Mucosa of descending colon (tissue), 3 donors: Measurements from ENCODE around the gene DOCK8. TPM values are rescaled to one million over a fixed set of nuclear protein-coding genes. Genes with fewer than 3 reads are reported as not detected.

Experiments
- ATAC-seq: fragments of 200-7000 bp; cut with Tn5 transposase; one replicate; pipeline ENCODE4 v1.9.1; 2020; ENCODE audit warnings: mild to moderate bottlenecking, moderate library complexity
- DNase-seq, 3 donors: peaks; one replicate each; pipeline ENCODE4 v3.0.0-alpha.2; 2020
- H3K36me3 ChIP-seq: fragments of 200-600 bp; one replicate; pipeline ENCODE4 v1.8.0; 2021; ENCODE audit warnings: low read depth, mild to moderate bottlenecking
- H3K4me1 ChIP-seq: fragments of 200-600 bp; one replicate; pipeline ENCODE4 v1.8.0; 2021; ENCODE audit warnings: low read depth, mild to moderate bottlenecking
- H3K4me3 ChIP-seq: fragments of 200-600 bp; one replicate; pipeline ENCODE4 v1.8.0; 2021; ENCODE audit warnings: mild to moderate bottlenecking
- H3K9me3 ChIP-seq: fragments of 200-600 bp; one replicate; pipeline ENCODE4 v1.8.0; 2021; ENCODE audit warnings: mild to moderate bottlenecking
- intact Hi-C, 2 donors: fragments of 100-400 bp; cut with DNase I in 1 of 2; cut with micrococcal nuclease in 1 of 2; formaldehyde crosslinking; loops; one replicate each; pipeline versions ENCODE4 v1.11.0 to v1.11.1; 2022; cut with DNase I, micrococcal nuclease
- total RNA-seq, 3 donors: library from RNA; stranded (reverse); fragmentation: NEBNext Ultra II Directional in 2 of 3; extraction: Animal tissue kit (Norgen Biotek cat#: 25700) in 2 of 3; gene quantifications; one replicate each; pipeline versions ENCODE4 v1.2.1 to v1.2.4, GENCODE V29; 2021 to 2023
- TF ChIP-seq, protein P1 (sequence below): fragments of 200-600 bp; IDR thresholded peaks from one replicate; pipeline ENCODE4 v1.8.0; 2022; ENCODE audit warnings: antibody characterized with exemption, mild to moderate bottlenecking
- donor health status: DM: no; HTN: no; CAD: no; lungs with moderate emphysema.
- donor health status: DM: no; HTN: no; CAD: no.
- donor health status: DM: no; HTN: yes; CAD: no.

Gene DOCK8
- total RNA-seq, 3 donors from 2014 or later, result 13.5 to 16.6 (median 15.7) TPM

DNA sequence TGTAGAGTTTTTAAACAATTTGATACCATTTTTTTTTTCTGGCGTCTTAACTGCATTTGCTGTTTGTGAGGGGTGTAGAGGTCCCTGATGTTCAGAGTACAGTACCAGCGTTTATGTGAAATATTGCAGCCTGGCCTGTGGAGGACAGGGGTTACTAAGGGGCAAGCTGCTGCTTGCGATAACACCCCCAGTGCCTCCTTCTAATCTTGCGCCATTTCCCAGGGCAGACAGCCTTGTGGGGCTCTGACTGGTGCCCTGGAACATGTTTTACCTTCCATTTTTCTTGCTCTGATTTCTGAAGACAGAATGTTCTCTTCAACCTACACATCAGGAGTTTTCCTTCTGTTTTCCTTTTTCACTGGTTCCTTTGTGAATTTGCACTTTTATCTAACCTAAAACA is 142.9 kb downstream of the DOCK8 start:
- Histone ChIP-seq H3K36me3 (no peaks in the 10 kb centered on the region), H3K4me3 (no peak overlapping the region), H3K4me1 (no peaks in the 10 kb centered on the region), H3K9me3 (no peaks in the 10 kb centered on the region)
- intact Hi-C loops, result no loop called here
- no peak for ATAC-seq
- TF ChIP-seq, protein P1, sequence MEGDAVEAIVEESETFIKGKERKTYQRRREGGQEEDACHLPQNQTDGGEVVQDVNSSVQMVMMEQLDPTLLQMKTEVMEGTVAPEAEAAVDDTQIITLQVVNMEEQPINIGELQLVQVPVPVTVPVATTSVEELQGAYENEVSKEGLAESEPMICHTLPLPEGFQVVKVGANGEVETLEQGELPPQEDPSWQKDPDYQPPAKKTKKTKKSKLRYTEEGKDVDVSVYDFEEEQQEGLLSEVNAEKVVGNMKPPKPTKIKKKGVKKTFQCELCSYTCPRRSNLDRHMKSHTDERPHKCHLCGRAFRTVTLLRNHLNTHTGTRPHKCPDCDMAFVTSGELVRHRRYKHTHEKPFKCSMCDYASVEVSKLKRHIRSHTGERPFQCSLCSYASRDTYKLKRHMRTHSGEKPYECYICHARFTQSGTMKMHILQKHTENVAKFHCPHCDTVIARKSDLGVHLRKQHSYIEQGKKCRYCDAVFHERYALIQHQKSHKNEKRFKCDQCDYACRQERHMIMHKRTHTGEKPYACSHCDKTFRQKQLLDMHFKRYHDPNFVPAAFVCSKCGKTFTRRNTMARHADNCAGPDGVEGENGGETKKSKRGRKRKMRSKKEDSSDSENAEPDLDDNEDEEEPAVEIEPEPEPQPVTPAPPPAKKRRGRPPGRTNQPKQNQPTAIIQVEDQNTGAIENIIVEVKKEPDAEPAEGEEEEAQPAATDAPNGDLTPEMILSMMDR, result no peak
- no peak for DNase-seq

GRCh38 chr9:362561-363273 is 148.1 kb downstream of the DOCK8 start:
- intact Hi-C loops, result no loop called here
- Histone ChIP-seq H3K36me3 (no peaks in the 10 kb centered on the region), H3K4me1 (no peaks in the 10 kb centered on the region), H3K4me3 (no peak overlapping the region), H3K9me3 (no peaks in the 10 kb centered on the region)
- ATAC-seq (no peak), DNase-seq (no peak)
- TF ChIP-seq, protein P1, result no peak

DNA sequence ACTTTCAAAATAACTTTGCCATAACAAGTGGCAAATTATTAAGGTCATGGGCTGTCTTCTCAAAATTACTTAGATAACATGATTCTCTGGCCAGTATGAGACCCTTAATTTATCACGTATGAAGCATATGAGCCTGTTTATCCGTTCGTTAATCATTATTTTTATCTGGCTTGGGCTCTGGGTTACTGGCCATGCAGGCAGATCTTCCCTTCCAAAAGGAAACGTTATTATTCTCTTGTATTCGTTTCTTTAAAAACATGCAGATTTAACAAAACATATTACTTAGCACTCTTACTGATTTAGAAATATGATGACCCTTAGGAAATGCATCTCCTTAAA is 148.6 kb downstream of the DOCK8 start:
- no peak for ATAC-seq

GRCh38 chr9:365436-365835 is 150.8 kb downstream of the DOCK8 start:
- DNase-seq, result no peak
- intact Hi-C loops, result no loop called here
- TF ChIP-seq, protein P1, result no peak
- ATAC-seq, result no peak
- H3K4me3 ChIP-seq, result no peak overlapping the region
- no peaks in the 10 kb centered on the region for H3K4me1 ChIP-seq
- H3K36me3 ChIP-seq, result no peaks in the 10 kb centered on the region
- H3K9me3 ChIP-seq, result no peaks in the 10 kb centered on the region

More for the DNA sequence above, 148.6 kb downstream of the DOCK8 start:
- H3K9me3 ChIP-seq, result no peaks in the 10 kb centered on the region
- TF ChIP-seq, protein P1, result no peak
- no peak overlapping the region for H3K4me3 ChIP-seq
- H3K36me3 ChIP-seq, result no peaks in the 10 kb centered on the region
- intact Hi-C loops, result no loop called here
- no peak for DNase-seq
- H3K4me1 ChIP-seq, result no peaks in the 10 kb centered on the region

DNA sequence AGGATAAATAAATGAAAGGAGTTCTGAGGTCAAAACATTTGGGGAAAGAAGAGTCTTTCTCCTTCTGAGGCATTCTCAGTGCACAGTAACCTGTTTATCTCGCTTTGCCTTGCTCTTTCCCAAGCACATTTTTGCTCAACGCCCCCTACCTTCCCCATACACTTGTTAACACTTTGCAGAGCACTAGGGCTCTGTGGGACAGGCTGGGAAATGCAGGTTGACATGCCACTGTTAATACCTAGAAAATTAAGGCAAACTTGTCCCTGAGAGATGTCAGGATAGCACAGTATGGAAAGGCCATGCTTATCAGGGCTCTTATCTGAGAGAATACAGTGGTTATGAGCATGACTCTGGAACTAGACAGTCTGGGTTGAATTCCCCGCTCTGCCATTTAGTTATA is 152.0 kb downstream of the DOCK8 start:
- intact Hi-C loops, result no loop called here
- H3K4me1 ChIP-seq, result no peaks in the 10 kb centered on the region
- H3K4me3 ChIP-seq, result no peak overlapping the region
- ATAC-seq (no peak), DNase-seq (no peak)
- TF ChIP-seq, protein P1, result no peak
- no peaks in the 10 kb centered on the region for H3K36me3 ChIP-seq
- no peaks in the 10 kb centered on the region for H3K9me3 ChIP-seq

- Histone ChIP-seq H3K4me3 (no peak overlapping the region), H3K4me1 (no peaks in the 10 kb centered on the region), H3K36me3 (no peaks in the 10 kb centered on the region), H3K9me3 (no peaks in the 10 kb centered on the region)
- ATAC-seq (no peak), DNase-seq (no peak)
- intact Hi-C loops, result no loop called here
- TF ChIP-seq, protein P1, result no peak
Observed at GRCh38 chr9:370086-370485, 155.4 kb downstream of the DOCK8 start.
